Stimulated activated CD8-positive, alpha-beta memory T cell treated with anti-CD3 and anti-CD28 coated beads, Interleukin-15, amount 100 ng/mL, for 48 hours (primary cell): ENCODE data around the gene GRIK1.

Experiments used
- DNase-seq, 2 donors: peaks; one replicate each; pipeline ENCODE4 v3.0.0-alpha.2; 2020; ENCODE audit warnings: low read depth in 2 of 2

The GRIK1 gene

DNA sequence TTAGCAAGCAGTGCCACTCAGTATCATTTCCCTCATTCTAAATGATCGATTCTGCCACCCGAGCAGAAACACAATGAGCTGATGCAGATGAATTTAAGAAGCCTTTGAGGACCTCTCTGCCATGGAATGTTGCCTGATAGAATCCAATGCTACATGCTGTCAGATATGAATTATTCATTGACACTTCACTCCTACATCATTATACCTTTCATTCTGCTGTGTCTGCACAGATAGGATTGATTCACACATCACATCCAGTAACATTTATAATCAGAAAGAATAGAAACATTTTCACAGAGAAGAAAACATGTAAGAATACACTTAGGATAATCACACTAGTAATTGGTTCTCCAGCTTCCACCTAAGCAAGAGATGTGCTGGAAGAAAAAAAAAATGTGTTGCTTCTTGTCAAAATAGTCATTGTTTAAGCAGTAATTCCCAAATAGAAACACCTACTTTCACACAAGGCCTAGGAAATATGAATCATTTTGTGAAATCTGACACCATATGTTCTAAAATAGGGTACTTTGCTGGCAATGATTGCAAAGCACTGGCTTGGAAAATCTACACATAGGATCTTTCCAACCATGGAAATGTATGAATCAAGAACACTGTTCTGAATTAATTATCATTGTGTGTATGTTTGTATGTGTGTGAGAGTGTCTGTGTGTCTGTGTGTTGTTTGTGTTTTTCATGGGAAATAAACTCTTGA, 110.1 kb downstream of the GRIK1 start:
- DNase-seq = no peak

DNA sequence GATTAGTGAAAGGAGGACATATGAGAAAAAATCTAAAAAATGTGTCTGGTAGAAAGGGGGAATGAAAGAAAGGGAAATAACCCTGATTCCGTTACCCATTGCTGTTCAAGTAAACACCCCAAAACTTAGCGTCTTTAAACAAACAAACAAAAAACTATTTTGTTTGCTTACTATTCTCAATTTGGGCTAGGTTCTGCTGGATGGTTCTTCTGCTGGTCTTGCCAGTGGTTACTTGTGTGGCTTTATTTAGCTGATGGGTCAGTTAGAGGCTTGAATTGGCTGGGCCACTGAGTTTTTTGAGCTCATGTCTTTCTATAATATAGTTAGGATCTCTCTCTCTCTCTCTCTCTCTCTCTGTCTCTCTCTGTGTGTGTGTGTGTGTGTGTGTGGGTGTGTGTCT, 112.1 kb downstream of the GRIK1 start:
- no peak for DNase-seq

GRCh38 chr21:29827236-29827635, 112.6 kb downstream of the GRIK1 start:
- no peak for DNase-seq

- DNase-seq = no peak
These were observed 113.4 kb downstream of the GRIK1 start for GRCh38 chr21:29826386-29826785.

DNA sequence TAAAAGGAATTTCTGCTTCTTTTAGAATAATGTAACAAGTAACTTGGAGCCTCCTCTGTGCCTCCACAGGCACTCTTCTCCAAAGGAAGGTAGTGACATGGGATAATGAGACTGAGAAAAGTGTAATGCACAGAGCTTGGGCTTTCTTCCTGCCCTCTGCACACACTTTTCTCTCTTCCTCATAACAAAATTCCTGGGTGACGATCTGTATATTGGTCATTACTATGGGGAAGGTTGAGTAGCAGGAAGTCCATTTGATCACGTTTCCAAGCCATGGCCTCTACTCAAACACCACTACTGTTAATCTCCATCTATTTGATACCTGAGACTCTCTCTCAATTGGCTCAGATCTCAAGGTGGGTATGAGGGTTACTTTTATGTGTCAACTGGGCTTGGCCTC, 113.9 kb downstream of the GRIK1 start:
- no peak for DNase-seq

DNA sequence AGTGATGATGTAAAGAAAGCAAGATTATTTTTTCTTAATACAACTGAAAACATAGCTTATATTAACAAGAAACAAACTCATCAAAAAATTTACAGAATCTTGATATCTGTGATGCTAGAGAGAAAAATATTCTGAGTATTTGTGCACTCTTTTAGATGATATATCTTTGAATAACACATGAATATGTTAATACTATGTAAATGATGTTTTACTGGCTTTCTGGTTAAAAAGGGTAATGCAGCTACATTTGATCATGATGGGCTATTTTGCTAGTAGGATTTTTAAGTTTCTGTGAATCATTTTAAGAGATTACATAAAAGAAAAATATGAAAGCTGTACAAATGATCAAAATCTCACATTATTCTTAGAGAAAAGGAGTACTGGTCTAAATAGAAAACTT, 114.5 kb downstream of the GRIK1 start:
- no peak for DNase-seq

- no peak for DNase-seq
These were observed 117.7 kb downstream of the GRIK1 start for GRCh38 chr21:29822064-29822463.

- no peak for DNase-seq
These were observed 118.6 kb downstream of the GRIK1 start for GRCh38 chr21:29821230-29821629.

DNA sequence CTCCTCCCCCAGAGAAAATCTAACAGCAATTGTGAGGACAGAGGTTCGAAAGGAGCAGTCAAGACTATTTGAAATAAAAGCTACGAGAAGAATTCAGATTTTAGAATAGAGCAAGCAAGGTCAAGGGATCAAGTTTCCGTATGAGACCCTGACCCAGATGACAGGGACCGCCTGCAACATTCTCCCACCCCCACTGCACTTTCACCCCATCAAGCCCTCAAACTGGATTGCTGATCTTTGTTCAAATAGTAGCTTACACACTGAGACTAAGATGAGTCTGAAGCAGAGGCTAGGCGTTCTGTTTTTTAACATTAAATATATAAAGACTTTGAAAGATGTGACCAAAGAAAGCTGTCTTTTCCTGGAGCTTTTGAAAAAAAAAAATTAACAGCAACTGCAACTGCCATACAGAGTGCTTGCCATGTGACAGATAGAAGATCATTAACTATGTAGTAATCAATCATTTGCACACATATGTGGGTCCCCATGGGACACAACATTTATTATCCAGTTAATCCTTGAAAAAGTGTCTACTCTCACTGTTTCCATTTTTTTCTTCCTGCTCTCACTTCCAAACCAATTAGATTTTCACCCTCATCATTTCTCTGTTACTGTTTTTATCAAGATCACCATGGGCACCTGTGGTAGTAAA, 120.0 kb downstream of the GRIK1 start:
- DNase-seq = no peak

DNA sequence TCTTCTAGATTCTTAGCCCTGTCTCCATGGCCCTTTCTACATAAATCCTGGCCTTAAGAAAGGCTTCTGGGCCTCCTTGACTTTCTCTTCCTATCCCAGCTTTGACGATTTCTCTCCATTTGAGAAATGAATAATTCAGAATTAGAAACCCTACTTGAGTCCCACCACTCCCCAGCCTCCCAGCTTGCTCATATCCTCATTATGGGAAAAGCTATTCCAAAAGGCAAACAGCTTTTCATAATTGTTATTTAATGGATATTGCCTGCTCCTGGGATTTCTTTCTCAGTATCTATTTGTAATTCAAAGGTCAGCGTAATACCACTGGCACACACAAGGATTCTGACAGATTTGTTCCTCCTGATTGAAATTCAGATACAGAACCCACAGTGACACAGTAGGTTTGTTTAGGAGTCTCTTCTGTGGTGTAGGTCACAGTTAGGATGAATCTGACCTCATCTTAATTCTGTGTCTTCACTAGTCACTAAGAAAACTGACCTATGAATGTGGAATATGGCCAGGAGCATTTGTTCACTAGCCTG, 121.3 kb downstream of the GRIK1 start:
- DNase-seq = no peak

DNA sequence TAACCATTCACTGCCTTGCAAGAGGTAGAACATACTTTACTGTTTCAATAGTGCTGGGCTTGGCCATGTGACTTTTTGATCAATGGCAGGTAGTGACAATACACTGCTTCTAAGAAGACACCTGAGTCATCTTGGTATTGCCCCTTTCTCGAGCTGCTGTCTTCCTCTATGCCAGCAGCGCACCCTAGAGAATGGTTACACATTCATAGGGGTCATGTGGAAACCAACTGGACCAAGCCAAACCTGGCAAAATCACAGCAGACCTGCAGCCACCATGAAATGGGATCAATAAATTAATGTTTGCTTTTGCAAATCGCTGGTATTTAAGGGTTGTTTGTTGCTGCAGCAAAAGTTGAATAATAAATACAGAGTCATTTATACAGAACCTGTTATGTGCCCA, 122.3 kb downstream of the GRIK1 start:
- no peak for DNase-seq

- DNase-seq = no peak
These were observed 126.8 kb downstream of the GRIK1 start for GRCh38 chr21:29812947-29813346.

GRCh38 chr21:29810871-29811270, 128.9 kb downstream of the GRIK1 start:
- no peak for DNase-seq

DNA sequence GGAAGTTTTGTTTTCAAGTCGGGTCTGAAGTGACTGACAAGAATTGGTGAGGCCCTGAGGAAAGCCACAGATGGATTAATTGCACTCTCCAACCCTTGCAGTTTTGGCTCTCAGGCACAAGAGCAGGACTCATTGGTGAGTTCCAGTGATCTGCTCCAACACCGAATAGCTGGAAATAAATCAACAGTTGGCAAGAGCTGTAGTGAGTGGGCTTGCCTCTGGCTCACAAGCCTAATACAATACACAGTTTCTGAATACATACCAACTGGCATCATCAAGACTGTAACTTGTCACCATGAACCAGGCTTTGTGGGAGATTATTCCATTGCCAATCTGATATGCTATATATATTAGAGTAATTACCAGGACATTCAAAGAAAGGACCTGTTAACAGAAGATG, 131.6 kb downstream of the GRIK1 start:
- no peak for DNase-seq

GRCh38 chr21:29805105-29805504, 134.7 kb downstream of the GRIK1 start:
- no peak for DNase-seq

GRCh38 chr21:29803191-29803590, 136.6 kb downstream of the GRIK1 start:
- DNase-seq = no peak

GRCh38 chr21:29801122-29801521, 138.7 kb downstream of the GRIK1 start:
- DNase-seq = no peak

- no peak for DNase-seq
These were observed 139.7 kb downstream of the GRIK1 start for GRCh38 chr21:29800056-29800455.

DNA sequence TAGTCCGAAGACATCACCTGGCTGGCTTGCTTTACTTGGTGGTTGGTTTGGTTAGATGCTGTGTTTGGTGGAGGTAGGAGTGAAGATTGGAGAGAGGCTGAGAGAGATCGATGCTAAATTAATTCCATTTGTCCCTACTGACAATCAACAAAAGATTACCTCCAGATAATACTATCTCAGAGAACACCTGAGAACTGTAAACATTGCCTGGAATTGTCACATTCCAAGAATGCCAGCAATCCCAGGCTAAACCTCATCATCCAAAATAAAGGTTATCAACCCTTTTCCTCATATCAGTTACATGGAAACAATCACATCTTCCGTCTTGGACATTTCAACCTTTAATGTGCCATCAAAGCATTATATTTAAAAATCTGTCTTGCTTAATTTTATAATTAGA, 141.0 kb downstream of the GRIK1 start:
- DNase-seq = no peak

- DNase-seq = no peak
These were observed 142.6 kb downstream of the GRIK1 start for GRCh38 chr21:29797155-29797554.

GRCh38 chr21:29793712-29794111, 146.1 kb downstream of the GRIK1 start:
- no peak for DNase-seq

DNA sequence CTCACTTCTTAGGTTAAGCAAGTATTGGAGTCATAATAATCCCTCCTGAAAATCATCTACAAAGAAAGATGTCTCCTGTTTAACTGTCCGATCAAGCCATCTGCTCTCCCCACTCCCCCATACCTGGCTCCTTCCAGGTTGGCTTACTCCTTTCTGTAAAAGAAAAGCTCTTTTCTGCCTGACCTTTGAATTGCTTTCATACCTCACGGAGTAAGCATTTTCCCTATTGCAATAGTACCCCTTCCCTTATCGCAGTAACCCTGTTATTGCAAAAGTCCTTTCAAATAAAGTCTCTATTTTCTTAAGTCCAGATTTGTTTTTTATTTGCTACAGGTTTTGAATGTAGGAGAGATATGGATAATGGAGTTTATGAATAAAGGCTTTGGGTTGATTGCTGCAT, 150.4 kb downstream of the GRIK1 start:
- DNase-seq = no peak

- no peak for DNase-seq
These were observed 151.0 kb downstream of the GRIK1 start for GRCh38 chr21:29788752-29789151.
